ENCODE measurements around the gene IMMP2L. TPM values are rescaled to one million over a fixed set of nuclear protein-coding genes. Genes with fewer than 3 reads are reported as not detected.

IMMP2L gene
- total RNA-seq, 2 experiments from 2014 or later = 8.9 to 18.7 TPM

DNA sequence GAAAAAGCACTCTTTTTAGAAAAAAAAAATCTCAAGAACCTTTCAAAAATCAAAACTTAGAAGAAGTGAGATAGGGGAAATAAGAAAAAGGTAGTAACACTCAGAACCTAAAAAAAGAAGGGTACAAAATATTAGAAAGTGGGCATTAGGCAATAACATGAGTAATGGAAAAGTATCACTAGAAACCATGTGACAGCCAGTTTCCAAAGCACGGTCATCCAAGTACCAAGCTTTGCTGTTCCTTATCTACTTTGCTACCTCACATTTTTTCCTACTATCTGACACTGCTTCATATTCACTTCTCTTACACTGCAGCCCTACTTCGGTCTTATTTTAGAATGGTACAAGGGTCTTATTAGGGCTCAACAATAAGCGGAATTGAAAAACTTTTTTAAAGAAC, 30.3 kb downstream of the IMMP2L start:
- peaks cover 3% of the 10 kb centered on the region for H3K36me3 Mint-ChIP-seq (ENCODE audit: low read depth)
- Histone ChIP-seq H3K4me1 (ENCODE audit: insufficient read depth, low read length) (no peaks in the 10 kb centered on the region), H3K4me3 (ENCODE audit: low read length) (no peak overlapping the region), H3K27ac (ENCODE audit: low read depth in 1 of 2, low read length in 2 of 2) (no peak overlapping the region), H3K36me3 (ENCODE audit: insufficient read depth, low read length) (no peaks in the 10 kb centered on the region), H3K9me3 (ENCODE audit: control insufficient read depth in 1 of 2, insufficient read depth in 1 of 2, low read length in 2 of 2) (no peaks in the 10 kb centered on the region), H3K27me3 (ENCODE audit: control insufficient read depth in 1 of 2, insufficient read depth in 2 of 2, low read length in 2 of 2) (no peaks in the 10 kb centered on the region)
- H3K9me3 Mint-ChIP-seq = no peaks in the 10 kb centered on the region
- H3K4me1 Mint-ChIP-seq (ENCODE audit: low read depth) = peaks cover 25% of the 10 kb centered on the region
- no peak for ATAC-seq (ENCODE audit: poor library complexity)
- DNase-seq = peak in 2 of 14 experiments; percentile 6 to 14
- POLR2A ChIA-PET = no interaction called here
- TF ChIP-seq, protein P1, sequence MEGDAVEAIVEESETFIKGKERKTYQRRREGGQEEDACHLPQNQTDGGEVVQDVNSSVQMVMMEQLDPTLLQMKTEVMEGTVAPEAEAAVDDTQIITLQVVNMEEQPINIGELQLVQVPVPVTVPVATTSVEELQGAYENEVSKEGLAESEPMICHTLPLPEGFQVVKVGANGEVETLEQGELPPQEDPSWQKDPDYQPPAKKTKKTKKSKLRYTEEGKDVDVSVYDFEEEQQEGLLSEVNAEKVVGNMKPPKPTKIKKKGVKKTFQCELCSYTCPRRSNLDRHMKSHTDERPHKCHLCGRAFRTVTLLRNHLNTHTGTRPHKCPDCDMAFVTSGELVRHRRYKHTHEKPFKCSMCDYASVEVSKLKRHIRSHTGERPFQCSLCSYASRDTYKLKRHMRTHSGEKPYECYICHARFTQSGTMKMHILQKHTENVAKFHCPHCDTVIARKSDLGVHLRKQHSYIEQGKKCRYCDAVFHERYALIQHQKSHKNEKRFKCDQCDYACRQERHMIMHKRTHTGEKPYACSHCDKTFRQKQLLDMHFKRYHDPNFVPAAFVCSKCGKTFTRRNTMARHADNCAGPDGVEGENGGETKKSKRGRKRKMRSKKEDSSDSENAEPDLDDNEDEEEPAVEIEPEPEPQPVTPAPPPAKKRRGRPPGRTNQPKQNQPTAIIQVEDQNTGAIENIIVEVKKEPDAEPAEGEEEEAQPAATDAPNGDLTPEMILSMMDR (IDR thresholded peaks at IDR 0.05) = no peak
- H3K4me3 Mint-ChIP-seq = no peak overlapping the region
- CTCF ChIA-PET = no interaction called here
- H3K27me3 Mint-ChIP-seq = no peaks in the 10 kb centered on the region
- no peak overlapping the region for H3K27ac Mint-ChIP-seq
- intact Hi-C loops (cut with DNase I, micrococcal nuclease) = no loop called here

DNA sequence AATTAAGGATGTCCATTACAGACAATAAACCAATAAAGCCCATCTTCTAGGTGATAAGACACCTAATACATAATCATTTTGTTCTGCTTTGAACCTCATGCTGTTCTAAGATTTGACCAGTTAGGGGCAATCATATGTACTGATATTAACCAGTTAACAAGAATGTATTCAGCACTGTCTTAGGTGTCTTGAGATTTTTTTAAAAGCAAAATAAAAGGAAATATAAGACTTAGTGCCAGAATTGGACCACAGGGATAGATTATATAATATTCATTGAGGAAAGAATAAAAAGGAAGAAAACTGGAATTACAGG, 32.0 kb downstream of the IMMP2L start:
- Mint-ChIP-seq H3K9me3 (no peaks in the 10 kb centered on the region), H3K36me3 (ENCODE audit: low read depth) (peaks cover 3% of the 10 kb centered on the region), H3K27ac (no peak overlapping the region), H3K27me3 (no peaks in the 10 kb centered on the region), H3K4me3 (no peak overlapping the region), H3K4me1 (ENCODE audit: low read depth) (peaks cover 31% of the 10 kb centered on the region)
- Histone ChIP-seq H3K9me3 (ENCODE audit: control insufficient read depth in 1 of 2, insufficient read depth in 1 of 2, low read length in 2 of 2) (no peaks in the 10 kb centered on the region), H3K27ac (ENCODE audit: low read depth in 1 of 2, low read length in 2 of 2) (no peak overlapping the region), H3K36me3 (ENCODE audit: insufficient read depth, low read length) (no peaks in the 10 kb centered on the region), H3K4me3 (ENCODE audit: low read length) (no peak overlapping the region), H3K27me3 (ENCODE audit: control insufficient read depth in 1 of 2, insufficient read depth in 2 of 2, low read length in 2 of 2) (no peaks in the 10 kb centered on the region), H3K4me1 (ENCODE audit: insufficient read depth, low read length) (no peaks in the 10 kb centered on the region)
- intact Hi-C loops (cut with DNase I, micrococcal nuclease) = no loop called here
- ChIA-PET CTCF (no interaction called here), POLR2A (no interaction called here)
- DNase-seq (no peak), ATAC-seq (ENCODE audit: poor library complexity) (no peak)
- TF ChIP-seq, protein P1 (IDR thresholded peaks at IDR 0.05) = no peak

DNA sequence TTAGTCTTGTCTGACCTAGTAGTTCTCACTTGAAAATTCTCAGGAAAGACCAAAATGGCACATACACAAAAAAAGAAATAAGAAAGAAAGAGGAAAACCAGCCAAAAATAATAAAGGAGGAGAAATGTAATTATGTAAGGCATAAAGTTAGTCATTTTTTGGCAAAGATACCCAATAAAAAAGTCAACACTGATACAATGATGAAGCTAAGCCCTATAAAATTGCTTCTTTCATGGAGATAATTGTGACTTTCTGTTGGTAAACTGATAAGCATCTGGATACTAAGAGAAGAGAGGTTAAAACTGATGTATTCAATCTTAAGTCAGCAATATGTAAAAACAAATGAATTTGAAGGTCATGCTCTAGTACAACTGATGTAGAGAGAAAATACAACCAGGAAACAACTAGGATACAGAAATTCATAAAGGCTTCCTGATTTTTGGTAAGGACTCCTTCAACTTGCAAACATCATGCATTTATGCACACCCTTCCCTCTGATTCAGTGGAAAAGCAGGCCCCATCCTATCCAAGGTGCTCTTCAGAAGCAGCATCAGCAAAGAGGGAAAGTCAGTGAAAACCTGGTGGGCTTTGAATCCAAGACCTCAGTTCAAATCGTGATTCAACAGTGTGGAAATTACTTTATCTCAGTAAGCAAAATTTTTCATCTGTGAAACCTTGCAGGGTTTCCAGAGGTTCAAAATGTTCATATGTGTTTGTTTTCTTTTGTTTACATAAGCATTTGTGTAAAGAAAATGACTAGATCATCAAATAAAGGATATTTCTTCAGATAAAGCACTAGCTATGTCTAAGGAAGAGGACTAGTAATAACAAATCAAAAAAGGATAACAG, 32.6 kb downstream of the IMMP2L start:
- intact Hi-C loops (cut with DNase I, micrococcal nuclease) = no loop called here
- Histone ChIP-seq H3K27ac (ENCODE audit: low read depth in 1 of 2, low read length in 2 of 2) (no peak overlapping the region), H3K4me3 (ENCODE audit: low read length) (no peak overlapping the region), H3K9me3 (ENCODE audit: control insufficient read depth in 1 of 2, insufficient read depth in 1 of 2, low read length in 2 of 2) (no peaks in the 10 kb centered on the region), H3K4me1 (ENCODE audit: insufficient read depth, low read length) (no peaks in the 10 kb centered on the region), H3K36me3 (ENCODE audit: insufficient read depth, low read length) (no peaks in the 10 kb centered on the region), H3K27me3 (ENCODE audit: control insufficient read depth in 1 of 2, insufficient read depth in 2 of 2, low read length in 2 of 2) (no peaks in the 10 kb centered on the region)
- ChIA-PET CTCF (no interaction called here), POLR2A (no interaction called here)
- H3K36me3 Mint-ChIP-seq (ENCODE audit: low read depth) = peaks cover 8% of the 10 kb centered on the region
- ATAC-seq (ENCODE audit: poor library complexity) (no peak), DNase-seq (no peak)
- no peaks in the 10 kb centered on the region for H3K9me3 Mint-ChIP-seq
- no peaks in the 10 kb centered on the region for H3K27me3 Mint-ChIP-seq
- TF ChIP-seq, protein P1 (IDR thresholded peaks at IDR 0.05) = no peak
- H3K4me1 Mint-ChIP-seq (ENCODE audit: low read depth) = peaks cover 31% of the 10 kb centered on the region
- H3K4me3 Mint-ChIP-seq = no peak overlapping the region
- H3K27ac Mint-ChIP-seq = no peak overlapping the region
